Ovary (tissue), 3 donors: ENCODE measurements around the gene LRMDA.

ENCODE experiments used
- EP300 ChIP-seq: sonication (generic); formaldehyde crosslinking; IDR thresholded peaks from one replicate; pipeline ENCODE4 v1.6.1; 2017; ENCODE audit warnings: antibody characterized with exemption
- POLR2A ChIP-seq: fragments of 450-650 bp; IDR thresholded peaks from one replicate; pipeline ENCODE4 v1.6.1; 2017; ENCODE audit warnings: antibody characterized with exemption, mild to moderate bottlenecking, moderate library complexity
- TF ChIP-seq, protein P1 (sequence below), 3 donors: fragments of 450-650 bp in 2 of 3; fragments of 200-600 bp in 1 of 3; IDR thresholded peaks; one replicate each; pipeline versions ENCODE4 v1.5.1 to v1.8.0; 2016 to 2022; ENCODE audit warnings: antibody characterized with exemption in 3 of 3, mild to moderate bottlenecking in 1 of 3
- donor health status: DM: no; HTN: no; CAD: no.

DNA sequence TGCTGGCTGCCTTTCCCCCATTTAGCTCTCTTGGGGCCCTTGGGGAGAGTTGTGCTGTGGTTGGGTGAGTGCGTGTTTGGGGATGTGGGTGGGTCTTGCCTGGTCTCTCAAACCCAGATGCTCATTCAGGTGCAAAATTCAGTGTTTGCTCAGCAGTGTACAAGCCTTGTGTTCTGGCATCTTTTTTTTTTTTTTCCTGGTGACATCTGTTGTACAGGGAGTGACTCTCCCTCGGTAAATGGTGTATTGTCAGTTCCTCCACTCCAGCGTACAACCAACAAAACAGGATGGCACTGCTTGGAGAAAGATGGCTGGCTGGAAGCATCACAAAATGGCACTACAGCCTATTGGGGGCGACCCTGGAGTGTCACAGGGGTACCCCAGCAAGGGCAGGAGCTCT, 75.5 kb downstream of the LRMDA start:
- TF ChIP-seq, protein P1, sequence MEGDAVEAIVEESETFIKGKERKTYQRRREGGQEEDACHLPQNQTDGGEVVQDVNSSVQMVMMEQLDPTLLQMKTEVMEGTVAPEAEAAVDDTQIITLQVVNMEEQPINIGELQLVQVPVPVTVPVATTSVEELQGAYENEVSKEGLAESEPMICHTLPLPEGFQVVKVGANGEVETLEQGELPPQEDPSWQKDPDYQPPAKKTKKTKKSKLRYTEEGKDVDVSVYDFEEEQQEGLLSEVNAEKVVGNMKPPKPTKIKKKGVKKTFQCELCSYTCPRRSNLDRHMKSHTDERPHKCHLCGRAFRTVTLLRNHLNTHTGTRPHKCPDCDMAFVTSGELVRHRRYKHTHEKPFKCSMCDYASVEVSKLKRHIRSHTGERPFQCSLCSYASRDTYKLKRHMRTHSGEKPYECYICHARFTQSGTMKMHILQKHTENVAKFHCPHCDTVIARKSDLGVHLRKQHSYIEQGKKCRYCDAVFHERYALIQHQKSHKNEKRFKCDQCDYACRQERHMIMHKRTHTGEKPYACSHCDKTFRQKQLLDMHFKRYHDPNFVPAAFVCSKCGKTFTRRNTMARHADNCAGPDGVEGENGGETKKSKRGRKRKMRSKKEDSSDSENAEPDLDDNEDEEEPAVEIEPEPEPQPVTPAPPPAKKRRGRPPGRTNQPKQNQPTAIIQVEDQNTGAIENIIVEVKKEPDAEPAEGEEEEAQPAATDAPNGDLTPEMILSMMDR (IDR thresholded peaks at IDR 0.05) = no peak
- no peak for TF ChIP-seq POLR2A
- no peak for TF ChIP-seq EP300
